ENCODE data around the gene KLHL35.

KLHL35 gene

DNA sequence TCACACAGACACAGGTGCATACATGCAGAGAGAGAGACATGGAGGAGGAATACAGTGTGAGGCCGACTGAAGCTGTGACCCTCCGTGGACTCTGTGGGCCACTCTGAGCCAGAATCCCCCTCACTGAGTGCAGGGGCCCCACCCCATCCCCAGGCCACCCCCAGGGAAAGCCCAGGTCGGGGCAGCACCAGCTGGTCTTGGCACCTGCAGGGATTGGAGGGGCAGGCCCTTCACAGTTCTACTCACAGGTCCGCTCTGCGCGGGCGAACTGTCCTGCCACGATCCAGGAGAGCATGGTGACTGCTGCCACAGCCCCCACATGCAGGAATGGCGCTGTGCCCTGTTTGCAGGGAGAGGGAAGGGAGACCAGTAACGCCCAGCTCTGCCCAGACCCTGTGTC lies 16.3 kb upstream of the KLHL35 start:
- Histone ChIP-seq H3K4me3 (ENCODE audit: low read length) (no peak overlapping the region), H3K4me1 (ENCODE audit: control insufficient read depth, low read depth, low read length) (no peaks in the 10 kb centered on the region), H3K9ac (ENCODE audit: low read length) (no peak overlapping the region), H3K27ac (ENCODE audit: low read length) (no peak overlapping the region), H3K27me3 (ENCODE audit: control insufficient read depth, insufficient read depth, low read length) (no peaks in the 10 kb centered on the region), H3K36me3 (ENCODE audit: control insufficient read depth, low read depth, low read length) (no peaks in the 10 kb centered on the region), H3K9me3 (ENCODE audit: control insufficient read depth, low read depth, low read length) (no peaks in the 10 kb centered on the region)

DNA sequence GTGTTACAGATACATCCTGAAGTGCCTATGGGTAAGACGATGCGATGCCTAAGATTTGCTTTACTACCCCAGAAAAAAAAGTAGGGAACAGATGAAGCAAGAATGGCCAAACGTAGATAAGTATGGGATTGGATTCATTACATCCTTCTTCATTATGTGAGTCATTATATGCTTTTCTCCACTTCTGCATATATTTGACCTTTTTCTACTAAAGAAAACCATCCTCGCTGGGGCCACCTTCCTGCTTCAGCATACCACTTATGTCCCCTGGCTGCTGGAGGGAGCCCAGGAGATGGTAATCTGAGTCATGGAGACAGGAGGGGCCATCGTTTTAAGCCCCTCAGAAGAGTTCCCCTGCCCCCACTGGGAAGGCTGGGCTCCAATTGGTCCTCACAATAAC lies 14.4 kb upstream of the KLHL35 start:
- no peak overlapping the region for H3K9ac ChIP-seq (ENCODE audit: low read length)

DNA sequence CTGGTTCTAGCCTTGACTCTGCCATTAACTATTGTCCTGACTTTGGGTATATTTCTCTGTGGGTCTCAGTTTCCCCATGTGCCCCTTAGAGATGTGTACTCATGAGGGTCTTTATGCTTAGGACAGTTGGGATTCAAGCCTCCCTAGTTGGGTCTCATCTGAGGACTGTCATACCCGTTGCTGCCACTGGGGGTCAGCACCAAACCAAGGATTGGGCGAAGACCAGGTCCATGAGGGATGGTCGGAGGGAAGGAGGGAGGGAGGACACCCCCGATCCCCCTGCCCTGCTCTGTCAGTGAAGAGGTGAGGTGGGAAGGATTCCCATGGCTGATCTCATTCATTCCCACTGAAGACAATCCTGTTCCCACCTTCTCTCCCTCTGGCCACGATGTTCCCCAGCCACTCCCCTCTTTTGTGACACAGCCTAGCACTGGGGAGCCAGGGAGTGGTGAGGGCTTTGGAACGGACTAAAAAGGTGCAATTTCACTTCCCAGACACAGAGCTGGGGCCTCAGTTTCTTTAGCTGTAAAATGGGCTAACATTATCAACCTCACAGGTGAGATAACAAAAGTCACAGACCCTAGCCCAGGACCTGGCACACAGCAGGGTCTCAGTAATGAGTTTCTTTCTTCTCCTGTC lies 12.4 kb upstream of the KLHL35 start:
- no peaks in the 10 kb centered on the region for H3K4me1 ChIP-seq (ENCODE audit: control insufficient read depth, low read depth, low read length)
- H3K9ac ChIP-seq (ENCODE audit: low read length), result no peak overlapping the region
- H3K4me3 ChIP-seq (ENCODE audit: low read length), result no peak overlapping the region
- H3K36me3 ChIP-seq (ENCODE audit: control insufficient read depth, low read depth, low read length), result no peaks in the 10 kb centered on the region
- no peaks in the 10 kb centered on the region for H3K27me3 ChIP-seq (ENCODE audit: control insufficient read depth, insufficient read depth, low read length)
- H3K27ac ChIP-seq (ENCODE audit: low read length), result no peak overlapping the region
- no peaks in the 10 kb centered on the region for H3K9me3 ChIP-seq (ENCODE audit: control insufficient read depth, low read depth, low read length)

More for the DNA sequence above, 14.4 kb upstream of the KLHL35 start:
- Histone ChIP-seq H3K27me3 (ENCODE audit: control insufficient read depth, insufficient read depth, low read length) (no peaks in the 10 kb centered on the region), H3K36me3 (ENCODE audit: control insufficient read depth, low read depth, low read length) (no peaks in the 10 kb centered on the region), H3K4me1 (ENCODE audit: control insufficient read depth, low read depth, low read length) (no peaks in the 10 kb centered on the region), H3K9me3 (ENCODE audit: control insufficient read depth, low read depth, low read length) (no peaks in the 10 kb centered on the region), H3K27ac (ENCODE audit: low read length) (no peak overlapping the region), H3K4me3 (ENCODE audit: low read length) (no peak overlapping the region)

DNA sequence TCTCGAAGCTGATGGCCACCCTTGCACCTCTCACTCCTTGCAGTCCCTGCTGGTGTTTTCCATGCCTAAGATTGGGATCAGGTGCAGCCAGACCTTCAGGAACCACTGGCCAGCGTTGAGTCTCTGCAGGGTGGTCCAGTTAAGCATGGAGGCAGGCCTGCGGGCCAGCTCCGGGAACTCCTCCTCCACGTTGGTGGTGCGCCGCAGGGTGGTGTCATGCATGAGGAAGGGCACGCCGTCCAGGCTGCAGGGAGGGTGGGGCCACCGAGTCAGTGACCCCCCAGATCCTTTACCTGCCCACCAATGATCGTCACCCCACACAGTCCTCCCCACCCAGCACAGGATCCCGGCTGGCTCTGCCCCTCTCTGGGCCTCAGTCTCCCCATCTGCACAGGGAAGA lies 10.0 kb upstream of the KLHL35 start:
- H3K36me3 ChIP-seq (ENCODE audit: control insufficient read depth, low read depth, low read length), result no peaks in the 10 kb centered on the region
- no peak overlapping the region for H3K27ac ChIP-seq (ENCODE audit: low read length)
- no peak overlapping the region for H3K4me3 ChIP-seq (ENCODE audit: low read length)
- H3K27me3 ChIP-seq (ENCODE audit: control insufficient read depth, insufficient read depth, low read length), result no peaks in the 10 kb centered on the region
- H3K4me1 ChIP-seq (ENCODE audit: control insufficient read depth, low read depth, low read length), result no peaks in the 10 kb centered on the region
- H3K9ac ChIP-seq (ENCODE audit: low read length), result no peak overlapping the region
- H3K9me3 ChIP-seq (ENCODE audit: control insufficient read depth, low read depth, low read length), result no peaks in the 10 kb centered on the region

DNA sequence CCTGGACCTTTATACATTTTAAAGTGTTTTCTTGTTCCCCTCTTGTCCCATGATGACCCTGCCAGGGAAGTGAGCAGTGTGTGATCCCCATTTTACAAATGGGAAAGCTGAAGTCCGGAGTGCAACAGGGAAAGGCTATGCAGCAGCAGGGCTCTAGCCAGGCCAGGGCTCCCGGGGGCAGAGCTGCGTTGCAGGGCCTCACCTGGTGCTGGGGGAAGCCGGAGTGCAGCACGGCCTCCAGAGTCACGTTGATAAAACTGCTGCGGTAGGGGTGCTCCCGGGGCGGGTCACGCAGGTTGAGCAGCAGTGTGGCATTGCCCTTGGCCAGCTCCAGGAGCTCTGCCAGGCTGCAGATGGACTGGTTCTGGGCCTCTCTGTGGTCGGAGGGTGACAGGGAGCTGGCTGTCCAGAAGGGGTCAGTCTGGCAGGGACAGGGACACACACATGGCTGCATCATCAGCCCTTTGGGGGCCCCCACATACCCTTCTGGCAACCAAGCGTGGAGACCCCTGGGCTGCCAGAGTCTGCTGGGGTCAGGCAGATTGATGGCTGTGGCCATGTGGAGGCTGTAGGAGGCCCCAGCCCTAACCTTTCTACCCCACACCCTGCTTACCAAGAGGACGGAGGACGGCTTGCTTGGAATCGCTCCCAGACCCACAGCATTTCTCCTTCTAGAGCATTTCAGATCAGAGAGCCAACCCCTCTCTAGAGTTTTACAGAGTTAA lies 9.3 kb upstream of the KLHL35 start:
- H3K27ac ChIP-seq (ENCODE audit: low read length), result no peak overlapping the region
- no peaks in the 10 kb centered on the region for H3K9me3 ChIP-seq (ENCODE audit: control insufficient read depth, low read depth, low read length)
- H3K4me3 ChIP-seq (ENCODE audit: low read length), result no peak overlapping the region
- no peaks in the 10 kb centered on the region for H3K36me3 ChIP-seq (ENCODE audit: control insufficient read depth, low read depth, low read length)
- no peaks in the 10 kb centered on the region for H3K27me3 ChIP-seq (ENCODE audit: control insufficient read depth, insufficient read depth, low read length)
- no peak overlapping the region for H3K9ac ChIP-seq (ENCODE audit: low read length)
- H3K4me1 ChIP-seq (ENCODE audit: control insufficient read depth, low read depth, low read length), result no peaks in the 10 kb centered on the region

DNA sequence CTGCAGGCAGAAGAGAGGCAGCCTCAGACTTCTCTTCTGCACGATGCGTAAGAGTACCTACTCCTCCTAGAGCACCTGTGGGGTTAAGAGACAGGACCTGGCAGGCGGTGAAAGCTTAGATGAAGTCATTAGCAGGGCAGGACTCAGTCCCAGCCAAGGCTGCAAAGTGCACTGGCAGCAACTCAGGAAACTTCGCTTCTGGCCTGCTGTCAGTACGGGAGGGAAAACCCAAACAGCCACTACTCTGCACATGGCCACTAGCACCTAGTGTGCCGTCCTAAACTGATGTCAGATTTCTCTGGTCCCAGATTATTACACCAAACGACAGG lies 8.8 kb upstream of the KLHL35 start:
- Histone ChIP-seq H3K9ac (ENCODE audit: low read length) (no peak overlapping the region), H3K4me1 (ENCODE audit: control insufficient read depth, low read depth, low read length) (no peaks in the 10 kb centered on the region), H3K9me3 (ENCODE audit: control insufficient read depth, low read depth, low read length) (no peaks in the 10 kb centered on the region), H3K27me3 (ENCODE audit: control insufficient read depth, insufficient read depth, low read length) (no peaks in the 10 kb centered on the region), H3K4me3 (ENCODE audit: low read length) (no peak overlapping the region), H3K36me3 (ENCODE audit: control insufficient read depth, low read depth, low read length) (no peaks in the 10 kb centered on the region), H3K27ac (ENCODE audit: low read length) (no peak overlapping the region)

DNA sequence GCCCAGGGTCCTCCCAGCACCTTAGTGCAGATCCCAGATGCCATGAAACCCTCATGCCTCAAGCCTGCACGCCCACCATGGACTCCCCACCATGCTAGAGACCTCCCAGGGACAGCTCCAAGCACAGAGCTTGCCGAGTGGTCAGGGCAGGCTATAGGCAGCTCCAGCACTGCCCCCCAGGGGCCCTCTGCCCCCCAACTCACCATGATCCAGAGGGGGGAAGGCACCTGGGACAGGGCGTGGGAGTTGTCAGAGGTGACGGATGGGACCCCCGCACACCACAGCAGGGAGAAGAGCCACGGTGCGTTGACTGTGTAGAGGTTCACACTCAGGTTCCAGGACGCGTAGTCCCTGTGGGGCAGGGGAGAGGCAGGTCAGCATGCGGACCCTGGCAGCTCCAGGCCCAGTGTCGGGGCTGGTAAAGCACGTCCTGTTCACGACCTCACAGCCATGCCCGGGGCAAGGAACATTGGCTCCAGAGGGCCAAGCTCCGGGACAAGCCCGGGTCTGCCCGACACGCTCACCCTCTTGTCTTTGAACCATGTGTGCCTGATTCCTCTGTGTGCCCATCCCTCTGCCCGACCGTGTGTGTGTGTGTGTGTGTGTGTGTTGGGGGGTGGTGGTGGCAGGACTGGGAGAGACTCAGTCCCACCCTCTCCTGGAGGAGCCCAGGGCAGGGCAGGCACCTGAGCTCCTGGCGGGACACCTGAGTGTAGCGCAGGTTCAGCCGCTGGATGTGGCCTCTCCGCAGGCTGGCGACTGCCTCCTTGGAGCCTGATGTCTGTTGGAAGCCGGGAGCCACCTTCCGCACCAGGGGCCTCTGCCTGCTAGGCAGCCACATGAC lies 8.2 kb upstream of the KLHL35 start:
- H3K27me3 ChIP-seq (ENCODE audit: control insufficient read depth, insufficient read depth, low read length), result no peaks in the 10 kb centered on the region
- H3K9me3 ChIP-seq (ENCODE audit: control insufficient read depth, low read depth, low read length), result no peaks in the 10 kb centered on the region
- H3K4me3 ChIP-seq (ENCODE audit: low read length), result no peak overlapping the region
- H3K4me1 ChIP-seq (ENCODE audit: control insufficient read depth, low read depth, low read length), result no peaks in the 10 kb centered on the region
- H3K27ac ChIP-seq (ENCODE audit: low read length), result no peak overlapping the region
- no peaks in the 10 kb centered on the region for H3K36me3 ChIP-seq (ENCODE audit: control insufficient read depth, low read depth, low read length)
- H3K9ac ChIP-seq (ENCODE audit: low read length), result no peak overlapping the region

DNA sequence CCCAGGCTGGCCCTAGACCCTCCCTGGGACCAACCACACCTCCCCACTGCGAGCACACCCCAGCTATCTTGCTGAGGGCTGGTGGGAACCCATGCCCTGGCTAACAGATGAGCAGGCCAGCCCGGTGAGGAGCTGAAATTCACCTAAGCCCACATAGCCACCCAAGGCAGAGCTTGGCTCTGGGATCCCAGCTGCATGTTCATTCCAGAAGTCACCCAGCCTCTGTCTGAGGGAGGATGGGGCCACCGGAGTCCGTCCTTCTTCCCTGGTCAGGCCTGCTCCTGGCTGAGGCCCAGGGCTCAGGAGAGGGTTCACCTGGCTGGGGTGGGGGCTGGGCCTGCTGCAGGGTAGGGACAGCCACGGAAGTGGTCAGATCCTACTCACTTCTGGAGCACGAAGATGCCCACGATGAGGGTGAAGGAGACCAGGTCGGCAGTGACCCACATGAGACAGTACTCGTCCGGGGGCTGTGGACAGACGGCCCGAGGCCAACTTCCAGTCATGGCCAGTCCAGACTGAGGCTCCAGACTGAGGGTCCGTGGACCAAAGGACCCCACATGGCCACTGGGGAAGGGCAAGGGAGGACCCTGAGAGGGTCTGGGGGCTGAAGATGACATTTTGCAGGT lies 6.6 kb upstream of the KLHL35 start:
- Histone ChIP-seq H3K36me3 (ENCODE audit: control insufficient read depth, low read depth, low read length) (no peaks in the 10 kb centered on the region), H3K27me3 (ENCODE audit: control insufficient read depth, insufficient read depth, low read length) (no peaks in the 10 kb centered on the region), H3K27ac (ENCODE audit: low read length) (no peak overlapping the region), H3K4me1 (ENCODE audit: control insufficient read depth, low read depth, low read length) (no peaks in the 10 kb centered on the region), H3K9ac (ENCODE audit: low read length) (no peak overlapping the region), H3K9me3 (ENCODE audit: control insufficient read depth, low read depth, low read length) (no peaks in the 10 kb centered on the region), H3K4me3 (ENCODE audit: low read length) (no peak overlapping the region)

DNA sequence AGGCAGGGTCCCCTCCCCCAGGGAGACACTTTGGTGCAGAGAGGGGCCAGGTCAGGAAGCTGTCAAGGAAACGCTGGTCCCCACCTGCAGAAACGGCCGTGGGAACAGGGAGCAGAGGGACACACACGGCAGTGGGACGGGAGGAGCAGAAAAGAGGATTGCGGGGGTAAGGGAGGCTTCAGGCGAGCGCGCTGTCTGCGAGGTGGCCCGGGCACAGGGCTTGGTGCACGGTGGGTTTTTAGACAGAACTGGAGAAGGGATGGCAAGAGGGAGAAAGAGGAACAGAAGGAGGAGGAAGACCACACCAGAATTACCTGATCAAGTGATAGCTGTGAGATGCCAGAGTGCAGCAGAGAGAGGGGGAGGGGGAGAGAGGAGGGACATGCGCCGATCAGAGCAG lies 6.0 kb upstream of the KLHL35 start:
- H3K9ac ChIP-seq (ENCODE audit: low read length), result no peak overlapping the region
- H3K9me3 ChIP-seq (ENCODE audit: control insufficient read depth, low read depth, low read length), result no peaks in the 10 kb centered on the region
- H3K4me3 ChIP-seq (ENCODE audit: low read length), result no peak overlapping the region
- no peak overlapping the region for H3K27ac ChIP-seq (ENCODE audit: low read length)
- no peaks in the 10 kb centered on the region for H3K36me3 ChIP-seq (ENCODE audit: control insufficient read depth, low read depth, low read length)
- H3K27me3 ChIP-seq (ENCODE audit: control insufficient read depth, insufficient read depth, low read length), result peaks cover 2% of the 10 kb centered on the region
- H3K4me1 ChIP-seq (ENCODE audit: control insufficient read depth, low read depth, low read length), result no peaks in the 10 kb centered on the region

DNA sequence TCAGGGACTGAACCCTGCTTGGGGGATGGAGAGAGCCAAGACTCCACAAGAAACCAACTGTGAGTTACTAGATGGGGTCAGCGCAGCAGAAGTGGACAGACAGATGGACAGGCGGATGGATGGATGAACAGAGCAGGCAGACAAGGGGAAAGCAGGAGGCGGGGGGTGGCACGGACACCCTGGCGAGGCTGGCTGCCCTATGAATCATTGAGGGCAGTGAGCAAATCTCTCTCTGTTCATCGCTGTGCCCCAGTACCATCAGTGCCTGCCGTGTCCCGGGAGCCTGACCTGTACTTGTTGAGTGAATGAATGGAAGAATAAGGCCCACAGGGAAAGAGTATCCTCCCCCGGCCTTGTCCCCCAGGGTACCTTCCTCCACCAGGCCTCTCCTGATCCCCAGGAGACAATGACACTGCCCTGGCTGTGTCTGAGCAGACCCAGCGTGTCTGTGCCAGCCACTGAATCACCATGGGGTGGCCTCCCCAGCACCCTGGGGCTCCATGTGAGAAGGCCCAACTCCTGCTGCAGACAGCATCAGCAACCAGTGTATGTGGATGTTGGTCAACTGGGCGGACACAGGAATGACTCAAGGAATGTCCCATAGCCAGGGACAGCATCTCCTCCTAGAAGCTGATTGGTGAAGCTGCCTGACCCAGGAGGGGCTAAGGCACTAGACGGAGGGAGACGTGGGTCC lies 5.1 kb upstream of the KLHL35 start:
- Histone ChIP-seq H3K4me3 (ENCODE audit: low read length) (no peak overlapping the region), H3K27me3 (ENCODE audit: control insufficient read depth, insufficient read depth, low read length) (peaks cover 12% of the 10 kb centered on the region), H3K4me1 (ENCODE audit: control insufficient read depth, low read depth, low read length) (peaks cover 3% of the 10 kb centered on the region), H3K9ac (ENCODE audit: low read length) (no peak overlapping the region), H3K27ac (ENCODE audit: low read length) (no peak overlapping the region), H3K9me3 (ENCODE audit: control insufficient read depth, low read depth, low read length) (no peaks in the 10 kb centered on the region), H3K36me3 (ENCODE audit: control insufficient read depth, low read depth, low read length) (no peaks in the 10 kb centered on the region)

DNA sequence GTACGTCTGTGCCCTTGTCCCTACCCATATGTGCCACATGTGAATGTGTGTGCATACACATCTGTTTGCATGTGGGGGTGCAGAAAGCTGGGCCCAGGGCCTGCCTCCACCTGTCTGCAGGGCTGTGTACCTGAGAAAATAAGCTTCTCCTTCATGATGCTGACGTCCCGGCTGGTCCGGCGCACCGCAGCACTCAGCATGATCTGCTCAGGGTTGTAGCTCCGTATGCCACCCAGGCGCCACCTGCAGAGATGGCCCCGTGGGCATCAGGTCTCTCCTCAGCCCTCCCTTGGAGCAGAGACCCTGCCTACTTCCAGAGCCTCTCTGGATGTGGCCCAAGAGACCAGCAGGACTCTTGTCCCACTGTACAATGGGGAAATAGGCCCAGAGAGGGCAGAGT lies 3.8 kb upstream of the KLHL35 start:
- H3K36me3 ChIP-seq (ENCODE audit: control insufficient read depth, low read depth, low read length), result no peaks in the 10 kb centered on the region
- H3K27me3 ChIP-seq (ENCODE audit: control insufficient read depth, insufficient read depth, low read length), result peaks cover 25% of the 10 kb centered on the region
- H3K4me1 ChIP-seq (ENCODE audit: control insufficient read depth, low read depth, low read length), result peaks cover 12% of the 10 kb centered on the region
- no peak overlapping the region for H3K27ac ChIP-seq (ENCODE audit: low read length)
- no peaks in the 10 kb centered on the region for H3K9me3 ChIP-seq (ENCODE audit: control insufficient read depth, low read depth, low read length)
- no peak overlapping the region for H3K4me3 ChIP-seq (ENCODE audit: low read length)
- H3K9ac ChIP-seq (ENCODE audit: low read length), result no peak overlapping the region

Data from iPS-18a (cell line).